MM.1S (cell line): ENCODE data around the gene TMEM51.

ENCODE experiments used
- DNase-seq: peaks from one replicate; pipeline ENCODE4 v3.0.0-alpha.2; 2015
- H2AFZ ChIP-seq: fragments of 300-600 bp; sonication (generic); 2 replicates; pipeline ENCODE4 v1.6.0; 2016; ENCODE audit warnings: antibody characterized with exemption, low read length
- H3F3A ChIP-seq: fragments of 300-600 bp; sonication (generic); 2 replicates; pipeline ENCODE4 v1.6.1; 2016; ENCODE audit warnings: mild to moderate bottlenecking, antibody characterized with exemption, low read length, moderate library complexity, mixed read lengths; ENCODE audit not compliant: insufficient read depth
- H3K27ac ChIP-seq: fragments of 300-600 bp; sonication (generic); 2 replicates; pipeline ENCODE4 v1.5.1; 2016; ENCODE audit warnings: mild to moderate bottlenecking, low read length
- H3K27me3 ChIP-seq: fragments of 300-600 bp; sonication (generic); replicated peaks from 2 replicates; pipeline ENCODE4 v1.6.0; 2016; ENCODE audit warnings: low read length; ENCODE audit not compliant: insufficient read depth
- H3K36me3 ChIP-seq: fragments of 300-600 bp; sonication (generic); replicated peaks from 2 replicates; pipeline ENCODE4 v1.6.1; 2016; ENCODE audit warnings: mild to moderate bottlenecking, low read length, mixed read lengths; ENCODE audit not compliant: insufficient read depth
- H3K4me1 ChIP-seq: fragments of 300-600 bp; sonication (generic); 2 replicates; pipeline ENCODE4 v1.6.1; 2016; ENCODE audit warnings: low read length, mixed read lengths
- H3K4me2 ChIP-seq: fragments of 300-600 bp; sonication (generic); 2 replicates; pipeline ENCODE4 v1.6.0; 2016; ENCODE audit warnings: low read depth, low read length
- H3K4me3 ChIP-seq: fragments of 300-600 bp; sonication (generic); 2 replicates; pipeline ENCODE4 v1.5.1; 2016; ENCODE audit warnings: low read length, mixed read lengths
- H3K79me2 ChIP-seq: fragments of 300-600 bp; sonication (generic); 2 replicates; pipeline ENCODE4 v1.6.1; 2016; ENCODE audit warnings: mixed run types, low read length, mixed read lengths
- H3K9ac ChIP-seq: fragments of 300-600 bp; sonication (generic); 2 replicates; pipeline ENCODE4 v1.6.1; 2016; ENCODE audit warnings: low read length, mixed read lengths
- H3K9me2 ChIP-seq: fragments of 300-600 bp; sonication (generic); replicated peaks from 2 replicates; pipeline ENCODE4 v1.6.1; 2016; ENCODE audit warnings: mild to moderate bottlenecking, low read length, mixed read lengths; ENCODE audit not compliant: insufficient read depth
- H3K9me3 ChIP-seq: fragments of 300-600 bp; sonication (generic); replicated peaks from 2 replicates; pipeline ENCODE4 v1.6.1; 2016; ENCODE audit warnings: mild to moderate bottlenecking, low read length, mixed read lengths; ENCODE audit not compliant: insufficient read depth
- H4K20me1 ChIP-seq: fragments of 300-600 bp; sonication (generic); 2 replicates; pipeline ENCODE4 v1.6.1; 2016; ENCODE audit warnings: mild to moderate bottlenecking, low read length, moderate library complexity, mixed read lengths; ENCODE audit not compliant: insufficient read depth
- EZH2 ChIP-seq: fragments of 300-600 bp; sonication (generic); optimal IDR thresholded peaks from 2 replicates; pipeline ENCODE3; 2017; ENCODE audit warnings: low read depth, mild to moderate bottlenecking, antibody characterized with exemption, low read length, mixed read lengths
- EZH2phosphoT487 ChIP-seq: fragments of 300-600 bp; sonication (generic); IDR thresholded peaks from 2 replicates; pipeline ENCODE4 v1.6.1; 2018; ENCODE audit warnings: antibody characterized with exemption, low read length
- TF ChIP-seq, protein P1 (sequence below): fragments of 300-600 bp; sonication (generic); IDR thresholded peaks from 2 replicates; pipeline ENCODE4 v1.5.1; 2016; ENCODE audit warnings: antibody characterized with exemption, low read length, mixed read lengths

The TMEM51 gene

GRCh38 chr1:15242766-15243165 lies 89.2 kb downstream of the TMEM51 start:
- Histone ChIP-seq H3K36me3 (no peaks in the 10 kb centered on the region), H3K79me2 (no peaks in the 10 kb centered on the region), H3F3A (0 out of 2 replicates have a peak, but pooled peaks cover 3% of the 10 kb centered on the region), H3K9me3 (no peaks in the 10 kb centered on the region), H3K4me3 (no peak overlapping the region), H3K27ac (no peak overlapping the region), H2AFZ (no peak overlapping the region), H4K20me1 (no peaks in the 10 kb centered on the region), H3K4me1 (0 out of 2 replicates have a peak, but pooled peaks cover 5% of the 10 kb centered on the region), H3K9ac (no peak overlapping the region), H3K9me2 (no peaks in the 10 kb centered on the region), H3K27me3 (0 out of 2 replicates have a peak, but pooled peaks cover 3% of the 10 kb centered on the region), H3K4me2 (no peak overlapping the region)
- DNase-seq: no peak
- TF ChIP-seq, protein P1, sequence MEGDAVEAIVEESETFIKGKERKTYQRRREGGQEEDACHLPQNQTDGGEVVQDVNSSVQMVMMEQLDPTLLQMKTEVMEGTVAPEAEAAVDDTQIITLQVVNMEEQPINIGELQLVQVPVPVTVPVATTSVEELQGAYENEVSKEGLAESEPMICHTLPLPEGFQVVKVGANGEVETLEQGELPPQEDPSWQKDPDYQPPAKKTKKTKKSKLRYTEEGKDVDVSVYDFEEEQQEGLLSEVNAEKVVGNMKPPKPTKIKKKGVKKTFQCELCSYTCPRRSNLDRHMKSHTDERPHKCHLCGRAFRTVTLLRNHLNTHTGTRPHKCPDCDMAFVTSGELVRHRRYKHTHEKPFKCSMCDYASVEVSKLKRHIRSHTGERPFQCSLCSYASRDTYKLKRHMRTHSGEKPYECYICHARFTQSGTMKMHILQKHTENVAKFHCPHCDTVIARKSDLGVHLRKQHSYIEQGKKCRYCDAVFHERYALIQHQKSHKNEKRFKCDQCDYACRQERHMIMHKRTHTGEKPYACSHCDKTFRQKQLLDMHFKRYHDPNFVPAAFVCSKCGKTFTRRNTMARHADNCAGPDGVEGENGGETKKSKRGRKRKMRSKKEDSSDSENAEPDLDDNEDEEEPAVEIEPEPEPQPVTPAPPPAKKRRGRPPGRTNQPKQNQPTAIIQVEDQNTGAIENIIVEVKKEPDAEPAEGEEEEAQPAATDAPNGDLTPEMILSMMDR: no peak
- TF ChIP-seq EZH2 (no peak), EZH2phosphoT487 (no peak)

GRCh38 chr1:15243275-15244043 lies 89.9 kb downstream of the TMEM51 start:
- TF ChIP-seq, protein P1: no peak
- TF ChIP-seq EZH2: no peak
- TF ChIP-seq EZH2phosphoT487: no peak
- Histone ChIP-seq H2AFZ (no peak overlapping the region), H3K36me3 (no peaks in the 10 kb centered on the region), H4K20me1 (no peaks in the 10 kb centered on the region), H3K4me3 (no peak overlapping the region), H3K79me2 (no peaks in the 10 kb centered on the region), H3K4me2 (no peak overlapping the region), H3K9ac (no peak overlapping the region), H3K9me3 (no peaks in the 10 kb centered on the region), H3K27ac (no peak overlapping the region), H3K4me1 (peaks cover 12% of the 10 kb centered on the region), H3K9me2 (no peaks in the 10 kb centered on the region), H3F3A (peaks cover 7% of the 10 kb centered on the region; the same call in 1 of the 2 replicates), H3K27me3 (0 out of 2 replicates have a peak, but pooled peaks cover 3% of the 10 kb centered on the region)
- no peak for DNase-seq

DNA sequence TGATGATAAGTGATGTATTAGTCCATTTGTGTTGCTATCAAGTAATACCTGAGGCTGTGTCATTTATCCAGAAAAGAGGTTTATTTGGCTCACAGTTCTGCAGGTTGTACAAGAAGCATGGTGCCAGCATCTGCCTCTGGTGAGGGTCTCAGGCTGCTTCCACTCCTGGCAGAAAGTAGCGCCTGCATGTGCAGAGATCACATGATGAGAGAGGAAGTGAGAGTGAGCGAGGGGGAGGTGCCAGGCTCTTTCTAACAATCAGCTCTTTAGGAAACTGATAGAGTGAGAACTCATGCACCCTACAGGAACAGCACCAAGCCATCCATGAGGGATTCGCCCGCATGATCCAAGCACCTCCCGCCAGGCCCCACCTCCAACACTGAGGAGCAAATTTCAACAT lies 91.3 kb downstream of the TMEM51 start:
- H4K20me1 ChIP-seq: no peaks in the 10 kb centered on the region
- no peak for DNase-seq
- TF ChIP-seq EZH2phosphoT487 (no peak), EZH2 (no peak)
- TF ChIP-seq, protein P1: no peak
- H2AFZ ChIP-seq: no peak overlapping the region
- H3K9me2 ChIP-seq: no peaks in the 10 kb centered on the region
- no peak overlapping the region for H3K27ac ChIP-seq
- peaks cover 20% of the 10 kb centered on the region for H3F3A ChIP-seq
- H3K27me3 ChIP-seq: peaks cover 4% of the 10 kb centered on the region
- H3K36me3 ChIP-seq: no peaks in the 10 kb centered on the region
- no peak overlapping the region for H3K4me3 ChIP-seq
- H3K4me2 ChIP-seq: no peak overlapping the region
- H3K79me2 ChIP-seq: no peaks in the 10 kb centered on the region
- H3K4me1 ChIP-seq: peaks cover 23% of the 10 kb centered on the region
- no peaks in the 10 kb centered on the region for H3K9me3 ChIP-seq
- H3K9ac ChIP-seq: no peak overlapping the region
